GM10266 (cell line): ENCODE results near the gene SYT3.

ENCODE experiments used
- DNase-seq: peaks from one replicate; pipeline ENCODE4 v3.0.0; 2012; ENCODE audit errors: extremely low spot score
- TF ChIP-seq, protein P1 (sequence below): IDR thresholded peaks from 2 replicates; pipeline ENCODE4 v1.5.1; 2012; ENCODE audit warnings: mild to moderate bottlenecking, low read depth; ENCODE audit not compliant: control insufficient read depth, insufficient read depth; ENCODE audit errors: missing control alignments

Gene SYT3

GRCh38 chr19:50661023-50661422, 21.3 kb upstream of the SYT3 start:
- TF ChIP-seq, protein P1, sequence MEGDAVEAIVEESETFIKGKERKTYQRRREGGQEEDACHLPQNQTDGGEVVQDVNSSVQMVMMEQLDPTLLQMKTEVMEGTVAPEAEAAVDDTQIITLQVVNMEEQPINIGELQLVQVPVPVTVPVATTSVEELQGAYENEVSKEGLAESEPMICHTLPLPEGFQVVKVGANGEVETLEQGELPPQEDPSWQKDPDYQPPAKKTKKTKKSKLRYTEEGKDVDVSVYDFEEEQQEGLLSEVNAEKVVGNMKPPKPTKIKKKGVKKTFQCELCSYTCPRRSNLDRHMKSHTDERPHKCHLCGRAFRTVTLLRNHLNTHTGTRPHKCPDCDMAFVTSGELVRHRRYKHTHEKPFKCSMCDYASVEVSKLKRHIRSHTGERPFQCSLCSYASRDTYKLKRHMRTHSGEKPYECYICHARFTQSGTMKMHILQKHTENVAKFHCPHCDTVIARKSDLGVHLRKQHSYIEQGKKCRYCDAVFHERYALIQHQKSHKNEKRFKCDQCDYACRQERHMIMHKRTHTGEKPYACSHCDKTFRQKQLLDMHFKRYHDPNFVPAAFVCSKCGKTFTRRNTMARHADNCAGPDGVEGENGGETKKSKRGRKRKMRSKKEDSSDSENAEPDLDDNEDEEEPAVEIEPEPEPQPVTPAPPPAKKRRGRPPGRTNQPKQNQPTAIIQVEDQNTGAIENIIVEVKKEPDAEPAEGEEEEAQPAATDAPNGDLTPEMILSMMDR: no peak
- no peak for DNase-seq

GRCh38 chr19:50660088-50660366, 20.3 kb upstream of the SYT3 start:
- no peak for DNase-seq
- TF ChIP-seq, protein P1: no peak

GRCh38 chr19:50659318-50660087, 19.8 kb upstream of the SYT3 start:
- TF ChIP-seq, protein P1: no peak
- DNase-seq: no peak

DNA sequence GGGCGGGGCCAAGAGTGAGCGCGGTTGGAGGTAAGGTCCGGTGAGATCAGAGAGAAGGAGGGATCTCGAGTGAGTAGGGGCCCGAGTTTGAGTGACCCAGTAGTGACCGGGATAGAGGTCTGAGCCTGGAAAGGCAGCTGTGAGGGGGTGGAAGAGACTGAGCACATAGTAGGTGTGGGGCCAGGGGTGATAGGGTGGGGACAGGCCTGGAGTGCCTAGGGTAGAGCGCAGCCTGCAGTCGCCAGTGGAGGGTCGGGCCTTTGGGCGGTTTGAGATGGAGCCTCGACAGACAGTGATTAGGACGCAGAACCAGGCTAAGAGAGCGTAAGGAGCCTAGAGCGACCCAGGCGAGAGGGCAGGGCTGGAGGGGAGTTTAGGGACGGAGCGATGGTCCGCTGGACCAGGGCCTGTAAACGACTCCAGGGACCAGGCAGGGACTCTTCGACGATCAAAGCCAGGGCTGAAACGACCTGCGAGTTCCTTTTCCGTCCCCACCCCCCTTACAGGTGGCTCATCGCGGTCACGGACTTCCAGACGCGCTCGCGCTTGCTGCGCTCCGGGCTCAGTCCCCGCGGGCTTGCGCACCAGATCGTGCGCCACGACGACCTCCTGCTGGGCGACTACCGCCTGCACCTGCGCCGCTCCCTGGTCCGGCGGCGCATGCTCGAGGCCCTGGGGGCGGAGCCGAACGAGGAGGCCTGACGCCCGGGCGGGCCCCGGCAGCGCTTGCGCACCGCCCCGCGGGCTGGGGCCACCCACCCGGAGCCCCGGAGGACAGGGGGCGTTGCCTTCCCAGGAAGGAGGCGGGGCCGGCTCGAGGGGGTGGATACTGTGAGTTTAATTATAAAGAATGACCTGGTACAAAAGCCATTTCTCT, 19.0 kb upstream of the SYT3 start:
- no peak for DNase-seq
- TF ChIP-seq, protein P1: no peak

GRCh38 chr19:50657712-50658440, 18.2 kb upstream of the SYT3 start:
- peak; percentile 78 for DNase-seq
- TF ChIP-seq, protein P1: no peak

- DNase-seq: no peak
- TF ChIP-seq, protein P1: no peak
Measured at GRCh38 chr19:50657222-50657669, 17.6 kb upstream of the SYT3 start.
